Activated naive CD4-positive, alpha-beta T cell treated with anti-CD3 and anti-CD28 coated beads, Interleukin-2, amount 50 U/mL, for 24 hours (primary cell): ENCODE results near the gene CAMK2N2.

Source experiments
- H3K27ac Mint-ChIP-seq: one replicate; pipeline ENCODE4 v1.8.0; 2021; ENCODE audit warnings: mild to moderate bottlenecking, mixed read lengths
- H3K27me3 Mint-ChIP-seq: one replicate; pipeline ENCODE4 v1.8.0; 2021; ENCODE audit warnings: mixed read lengths
- H3K36me3 Mint-ChIP-seq: one replicate; pipeline ENCODE4 v1.8.0; 2021; ENCODE audit warnings: mixed read lengths
- H3K4me1 Mint-ChIP-seq: one replicate; pipeline ENCODE4 v1.8.0; 2021; ENCODE audit warnings: mixed read lengths
- H3K4me3 Mint-ChIP-seq: one replicate; pipeline ENCODE4 v1.8.0; 2021; ENCODE audit warnings: mild to moderate bottlenecking, mixed read lengths
- H3K9me3 Mint-ChIP-seq: one replicate; pipeline ENCODE4 v1.8.0; 2021; ENCODE audit warnings: mixed read lengths

Gene CAMK2N2

GRCh38 chr3:184257083-184257915 is 4.1 kb downstream of the CAMK2N2 start:
- Mint-ChIP-seq H3K4me3 (no peak overlapping the region), H3K9me3 (no peaks in the 10 kb centered on the region), H3K36me3 (peaks cover 7% of the 10 kb centered on the region), H3K4me1 (peaks cover 21% of the 10 kb centered on the region), H3K27ac (no peak overlapping the region), H3K27me3 (peaks cover 13% of the 10 kb centered on the region)

GRCh38 chr3:184255291-184256039 is 5.9 kb downstream of the CAMK2N2 start:
- H3K4me3 Mint-ChIP-seq = no peak overlapping the region
- H3K4me1 Mint-ChIP-seq = peaks cover 13% of the 10 kb centered on the region
- peaks cover 6% of the 10 kb centered on the region for H3K36me3 Mint-ChIP-seq

GRCh38 chr3:184250167-184250828 is 11.1 kb downstream of the CAMK2N2 start:
- Mint-ChIP-seq H3K27ac (peak overlapping the region; percentile 100), H3K9me3 (no peaks in the 10 kb centered on the region), H3K4me1 (peaks cover 15% of the 10 kb centered on the region), H3K36me3 (no peaks in the 10 kb centered on the region), H3K4me3 (peak overlapping the region; percentile 97), H3K27me3 (no peaks in the 10 kb centered on the region)

More at GRCh38 chr3:184255291-184256039, 5.9 kb downstream of the CAMK2N2 start:
- H3K27ac Mint-ChIP-seq = peak overlapping the region; percentile 30
- H3K9me3 Mint-ChIP-seq = no peaks in the 10 kb centered on the region
- peaks cover 7% of the 10 kb centered on the region for H3K27me3 Mint-ChIP-seq

DNA sequence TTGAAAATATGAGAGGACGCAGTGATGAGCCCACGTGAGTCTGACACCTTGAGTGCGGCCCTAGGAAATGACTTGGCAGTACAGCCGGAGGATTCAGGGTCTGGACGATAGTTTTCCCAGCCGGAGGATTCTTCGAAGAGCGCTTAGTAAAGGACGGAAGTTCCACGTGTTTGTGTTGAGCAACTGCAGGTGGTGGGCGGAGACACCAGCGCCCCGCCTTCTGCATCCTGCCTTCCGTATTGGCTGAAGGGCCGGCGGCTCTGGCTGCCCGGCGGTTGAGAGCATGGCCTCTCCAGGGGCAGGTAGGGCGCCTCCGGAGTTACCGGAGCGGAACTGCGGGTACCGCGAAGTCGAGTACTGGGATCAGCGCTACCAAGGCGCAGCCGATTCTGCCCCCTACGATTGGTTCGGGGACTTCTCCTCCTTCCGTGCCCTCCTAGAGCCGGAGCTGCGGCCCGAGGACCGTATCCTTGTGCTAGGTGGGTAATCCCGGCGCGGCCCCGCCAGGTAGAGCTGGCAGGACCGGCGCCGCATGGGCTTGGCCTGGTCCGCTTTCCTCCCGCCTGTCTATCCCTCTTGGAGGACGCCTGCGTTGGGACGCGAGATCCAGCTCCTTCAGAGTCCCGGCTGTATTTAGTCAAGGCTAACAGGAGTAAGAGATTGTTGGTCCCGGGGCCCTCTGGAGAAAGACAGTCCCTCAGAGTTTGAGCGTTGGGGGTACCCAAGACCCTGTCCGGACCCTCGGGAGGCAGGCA is 11.8 kb downstream of the CAMK2N2 start, which contains the start of gene EEF1AKMT4:
EEF1AKMT4 (plus strand) TSS at position 261 of the 755 bp plus-strand sequence; CDS start at position 284, 23 bp downstream.
- H3K4me3 Mint-ChIP-seq = peak within 1 kb of the TSS; percentile 97
- H3K27ac Mint-ChIP-seq = peak within 1 kb of the TSS; percentile 100
- H3K27me3 Mint-ChIP-seq = no peaks in the 10 kb centered on the region
- H3K36me3 Mint-ChIP-seq = peaks cover 4% of the 10 kb centered on the region
- H3K9me3 Mint-ChIP-seq = no peaks in the 10 kb centered on the region
- peaks cover 15% of the 10 kb centered on the region for H3K4me1 Mint-ChIP-seq

- peaks cover 6% of the 10 kb centered on the region for H3K36me3 Mint-ChIP-seq
- H3K4me1 Mint-ChIP-seq = peaks cover 15% of the 10 kb centered on the region
- H3K9me3 Mint-ChIP-seq = no peaks in the 10 kb centered on the region
- peak within 1 kb of the TSS; percentile 100 for H3K27ac Mint-ChIP-seq
- H3K27me3 Mint-ChIP-seq = no peaks in the 10 kb centered on the region
- H3K4me3 Mint-ChIP-seq = peak within 1 kb of the TSS; percentile 97
These were observed 12.6 kb downstream of the CAMK2N2 start, which contains the start of gene ALG3 for GRCh38 chr3:184248454-184249411. Gene ALG3, minus strand, starts transcription at chr3:184248962. Its CDS starts 22 bp downstream, at chr3:184248940.

DNA sequence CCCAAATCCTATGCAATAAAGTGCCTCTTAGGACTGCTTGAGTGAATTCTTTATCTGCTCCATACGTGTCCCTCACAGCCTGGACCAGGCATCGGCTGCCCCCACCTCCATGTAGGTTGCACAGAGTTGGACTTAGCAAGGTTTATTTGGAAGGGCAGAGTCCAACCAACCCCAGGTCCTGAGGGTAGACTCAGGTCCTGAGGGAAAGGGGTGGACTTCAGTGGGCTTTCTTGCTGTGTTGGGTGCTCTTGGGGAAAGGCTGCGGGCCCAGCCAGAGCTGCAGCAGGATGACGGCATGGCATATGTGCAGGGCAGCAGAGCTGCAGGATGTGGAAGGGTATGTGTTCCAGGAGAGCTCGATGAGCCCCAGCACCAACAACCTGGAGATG is 19.1 kb downstream of the CAMK2N2 start:
- Mint-ChIP-seq H3K36me3 (peaks cover 9% of the 10 kb centered on the region), H3K9me3 (no peaks in the 10 kb centered on the region), H3K4me1 (peaks cover 5% of the 10 kb centered on the region), H3K27me3 (no peaks in the 10 kb centered on the region), H3K4me3 (no peak overlapping the region), H3K27ac (no peak overlapping the region)

DNA sequence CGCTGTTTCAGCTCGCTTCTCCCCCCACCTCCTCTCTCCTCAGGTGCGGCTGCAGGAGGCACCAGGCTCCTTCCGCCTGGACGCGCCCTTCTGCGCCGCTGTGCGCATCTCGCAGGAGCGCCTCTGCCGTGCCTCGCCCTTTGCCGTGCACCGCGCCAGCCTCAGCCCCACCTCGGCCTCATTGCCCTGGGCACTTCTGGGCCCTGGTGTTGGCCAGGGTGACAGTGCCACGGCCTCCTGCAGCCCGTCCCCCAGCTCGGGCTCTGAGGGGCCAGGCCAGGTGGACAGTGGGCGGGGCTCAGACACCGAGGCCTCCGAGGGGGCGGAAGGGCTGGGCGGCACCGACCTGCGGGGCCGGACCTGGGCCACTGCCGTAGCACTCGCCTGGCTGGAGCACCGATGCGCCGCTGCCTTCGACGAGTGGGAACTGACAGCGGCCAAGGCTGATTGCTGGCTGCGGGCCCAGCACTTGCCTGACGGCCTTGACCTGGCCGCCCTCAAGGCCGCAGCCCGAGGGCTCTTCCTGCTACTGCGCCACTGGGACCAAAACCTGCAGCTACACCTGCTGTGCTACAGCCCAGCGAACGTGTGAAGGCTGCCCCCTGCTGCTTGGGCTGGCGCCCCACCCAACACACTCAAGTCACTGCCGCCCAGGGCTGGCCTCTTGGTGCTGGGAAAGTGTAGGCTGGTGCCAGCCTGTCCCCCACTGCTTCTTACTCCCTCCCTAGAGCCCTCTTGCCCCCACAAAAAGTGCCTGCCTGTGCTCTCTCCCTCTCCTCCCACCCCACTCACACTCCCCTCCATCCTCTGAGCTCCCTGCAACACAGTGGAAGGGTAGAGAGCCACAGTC is 19.7 kb downstream of the CAMK2N2 start:
- Mint-ChIP-seq H3K4me1 (peaks cover 5% of the 10 kb centered on the region), H3K27ac (no peak overlapping the region), H3K4me3 (no peak overlapping the region)

GRCh38 chr3:184241141-184241446 is 20.3 kb downstream of the CAMK2N2 start:
- Mint-ChIP-seq H3K27me3 (no peaks in the 10 kb centered on the region), H3K9me3 (no peaks in the 10 kb centered on the region), H3K27ac (no peak overlapping the region)

More for the DNA sequence above, 19.7 kb downstream of the CAMK2N2 start:
- Mint-ChIP-seq H3K9me3 (no peaks in the 10 kb centered on the region), H3K27me3 (no peaks in the 10 kb centered on the region), H3K36me3 (peaks cover 9% of the 10 kb centered on the region)

GRCh38 chr3:184240384-184241140 is 20.8 kb downstream of the CAMK2N2 start:
- Mint-ChIP-seq H3K9me3 (no peaks in the 10 kb centered on the region), H3K27me3 (no peaks in the 10 kb centered on the region), H3K36me3 (peaks cover 9% of the 10 kb centered on the region), H3K27ac (no peak overlapping the region), H3K4me1 (no peaks in the 10 kb centered on the region), H3K4me3 (no peak overlapping the region)

More at GRCh38 chr3:184241141-184241446, 20.3 kb downstream of the CAMK2N2 start:
- Mint-ChIP-seq H3K4me1 (peaks cover 4% of the 10 kb centered on the region), H3K4me3 (no peak overlapping the region), H3K36me3 (peaks cover 9% of the 10 kb centered on the region)

GRCh38 chr3:184239708-184240107 is 21.6 kb downstream of the CAMK2N2 start:
- H3K4me3 Mint-ChIP-seq = peak overlapping the region; percentile 33
- H3K4me1 Mint-ChIP-seq = no peaks in the 10 kb centered on the region
- H3K27ac Mint-ChIP-seq = no peak overlapping the region
- H3K27me3 Mint-ChIP-seq = no peaks in the 10 kb centered on the region
- H3K9me3 Mint-ChIP-seq = no peaks in the 10 kb centered on the region
- H3K36me3 Mint-ChIP-seq = peaks cover 4% of the 10 kb centered on the region

DNA sequence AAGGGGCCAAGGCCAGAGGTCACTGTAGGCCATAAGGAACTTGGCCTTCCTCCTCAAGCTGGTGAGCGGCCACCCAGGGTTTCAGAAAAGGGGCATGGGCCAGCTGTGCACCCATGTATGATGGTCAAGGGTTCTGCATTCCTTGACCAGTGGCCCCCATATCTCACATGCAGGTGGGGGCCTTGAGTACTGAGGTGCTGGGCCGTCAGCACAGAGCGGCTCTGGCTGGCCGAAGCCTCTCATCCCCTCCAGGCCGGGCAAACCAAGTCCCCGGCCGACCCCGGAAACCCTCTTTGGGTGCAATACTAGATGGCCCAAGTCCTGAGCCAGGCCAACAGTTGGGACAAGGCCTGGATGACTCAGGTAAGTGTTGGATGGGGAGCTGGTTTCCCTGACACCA is 22.1 kb downstream of the CAMK2N2 start:
- Mint-ChIP-seq H3K36me3 (peaks cover 4% of the 10 kb centered on the region), H3K4me3 (no peak overlapping the region), H3K9me3 (no peaks in the 10 kb centered on the region), H3K27me3 (no peaks in the 10 kb centered on the region), H3K4me1 (no peaks in the 10 kb centered on the region), H3K27ac (no peak overlapping the region)

DNA sequence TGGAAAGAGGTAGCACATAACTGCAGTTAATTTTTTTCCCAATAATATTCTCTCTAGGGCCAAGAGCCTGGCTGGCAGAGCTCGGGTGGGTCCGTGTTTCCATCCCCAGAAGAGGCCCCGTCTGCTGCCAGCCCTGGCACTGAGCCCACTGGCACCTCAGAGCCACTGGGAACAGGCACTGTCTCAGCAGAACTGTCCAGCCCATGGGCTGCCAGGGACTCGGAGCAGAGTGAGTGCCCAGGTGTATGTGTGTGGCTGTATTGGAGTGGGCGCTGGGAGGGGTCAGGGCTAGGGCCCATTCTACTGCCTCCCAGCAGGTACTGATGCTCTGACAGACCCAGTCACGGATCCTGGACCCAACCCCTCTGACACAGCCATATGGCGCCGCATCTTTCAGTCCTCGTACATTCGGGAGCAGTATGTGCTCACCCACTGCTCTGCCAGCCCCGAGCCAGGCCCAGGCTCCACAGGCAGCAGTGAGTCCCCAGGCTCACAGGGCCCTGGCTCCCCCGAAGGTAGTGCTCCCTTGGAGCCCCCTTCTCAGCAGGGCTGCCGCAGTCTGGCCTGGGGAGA is 23.0 kb downstream of the CAMK2N2 start:
- no peak overlapping the region for H3K4me3 Mint-ChIP-seq
- peaks cover 3% of the 10 kb centered on the region for H3K36me3 Mint-ChIP-seq
- H3K27me3 Mint-ChIP-seq = no peaks in the 10 kb centered on the region
- H3K4me1 Mint-ChIP-seq = no peaks in the 10 kb centered on the region
- no peak overlapping the region for H3K27ac Mint-ChIP-seq
- no peaks in the 10 kb centered on the region for H3K9me3 Mint-ChIP-seq

DNA sequence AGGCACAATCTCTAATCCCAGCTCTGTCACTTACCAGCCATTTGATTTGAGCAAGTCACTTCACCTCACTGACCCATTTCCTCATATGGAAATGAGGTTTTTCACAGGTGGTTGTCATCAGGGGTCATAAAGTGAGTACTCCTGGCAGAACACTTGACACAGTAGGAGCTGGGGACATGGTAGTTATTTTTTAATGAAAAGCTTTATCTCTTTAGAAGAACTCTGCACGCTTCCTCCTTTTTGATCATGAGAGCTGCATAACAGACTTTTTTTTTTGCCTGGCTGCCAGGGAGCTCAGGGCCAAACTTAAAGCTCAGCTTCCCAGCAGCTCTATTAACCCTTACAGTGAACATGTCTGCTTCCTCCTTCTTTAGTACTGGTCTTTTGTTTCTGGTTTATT is 23.5 kb downstream of the CAMK2N2 start:
- Mint-ChIP-seq H3K9me3 (no peaks in the 10 kb centered on the region), H3K4me3 (no peak overlapping the region), H3K27me3 (peaks cover 3% of the 10 kb centered on the region), H3K27ac (no peak overlapping the region), H3K4me1 (no peaks in the 10 kb centered on the region), H3K36me3 (peaks cover 3% of the 10 kb centered on the region)
